H1 (cell line): ENCODE results near the gene WDR7.

Source experiments
- ATF2 ChIP-seq: IDR thresholded peaks from 2 replicates; pipeline ENCODE4 v1.6.1; 2012; ENCODE audit warnings: low read length, inconsistent platforms
- ATF3 ChIP-seq: IDR thresholded peaks from 2 replicates; pipeline ENCODE4 v1.6.1; 2011; ENCODE audit warnings: low read depth, mild to moderate bottlenecking, low read length; ENCODE audit not compliant: insufficient read depth
- CTCF ChIP-seq, 3 experiments: IDR thresholded peaks; 1 replicate in 2 of 3; 2 replicates in 1 of 3; pipeline versions ENCODE4 v1.5.1 to v1.6.1; 2011; ENCODE audit warnings: low read length in 3 of 3, mild to moderate bottlenecking in 3 of 3, inconsistent platforms in 2 of 3, low read depth in 1 of 3, moderate library complexity in 1 of 3; ENCODE audit not compliant: insufficient read depth in 1 of 3; ENCODE audit errors: control extremely low read depth in 1 of 3
- FOSL1 ChIP-seq: IDR thresholded peaks from 2 replicates; pipeline ENCODE4 v1.6.1; 2011; ENCODE audit warnings: mild to moderate bottlenecking, low read depth, low read length, moderate library complexity; ENCODE audit not compliant: insufficient read depth
- JUND ChIP-seq: IDR thresholded peaks from 2 replicates; pipeline ENCODE4 v1.6.1; 2011; ENCODE audit warnings: mild to moderate bottlenecking, improper control_type of control experiment, low read length
- POLR2A ChIP-seq, 2 experiments: IDR thresholded peaks; 1 replicate in 1 of 2; 2 replicates in 1 of 2; pipeline ENCODE4 v1.6.1; 2011; ENCODE audit warnings: low read depth in 2 of 2, low read length in 2 of 2, mild to moderate bottlenecking in 2 of 2; ENCODE audit errors: control extremely low read depth in 1 of 2
- POLR2AphosphoS5 ChIP-seq: IDR thresholded peaks from 2 replicates; pipeline ENCODE4 v1.6.1; 2011; ENCODE audit warnings: low read depth, low read length
- TAF7 ChIP-seq: optimal IDR thresholded peaks from 2 replicates; pipeline ENCODE3; 2011; ENCODE audit warnings: low read depth, mild to moderate bottlenecking, inconsistent platforms, low read length, moderate library complexity, borderline replicate concordance
- TEAD4 ChIP-seq: IDR thresholded peaks from 2 replicates; pipeline ENCODE4 v1.6.1; 2012; ENCODE audit warnings: low read depth, low read length, inconsistent platforms, mixed read lengths

- no peak for TF ChIP-seq ATF2
- no peak for TF ChIP-seq TAF7
- no peak for TF ChIP-seq POLR2A (IDR thresholded peaks at IDR 0.05; ENCODE audit: control extremely low read depth in 1 of 2, low read depth in 2 of 2, low read length in 2 of 2)
- no peak for TF ChIP-seq TEAD4
- no peak for TF ChIP-seq JUND
- no peak for TF ChIP-seq ATF3
- TF ChIP-seq CTCF (IDR thresholded peaks at IDR 0.05; ENCODE audit: control extremely low read depth in 1 of 3, insufficient read depth in 1 of 3, low read depth in 1 of 3, low read length in 3 of 3) = no peak
- no peak for TF ChIP-seq FOSL1
- TF ChIP-seq POLR2AphosphoS5 = no peak
Observed at GRCh38 chr18:56812674-56813073, 161.5 kb downstream of the WDR7 start.
